ENCODE measurements around the gene RDH13. TPM values are rescaled to one million over a fixed set of nuclear protein-coding genes. Genes with fewer than 3 reads are reported as not detected.
"Not testable (repeated sequence)": the region's sequence is repeated elsewhere in the genome, so short reads cannot be mapped to it uniquely, and the experiment has no call there.

Gene RDH13
- polyA plus RNA-seq, 1 experiment: 3.1 TPM

GRCh38 chr19:55012306-55012705, 50.6 kb downstream of the RDH13 start:
- H3K27ac ChIP-seq (ENCODE audit: low read depth, low read length): no peak overlapping the region
- no peaks in the 10 kb centered on the region for H3K27me3 ChIP-seq (ENCODE audit: control insufficient read depth, insufficient read depth, low read length)
- ChIA-PET POLR2A (no interaction called here), CTCF (no interaction called here)
- TF ChIP-seq CTCF (IDR thresholded peaks at IDR 0.05; ENCODE audit: low read depth, low read length): no peak
- H3K9me3 ChIP-seq (ENCODE audit: control insufficient read depth, insufficient read depth, low read length): peaks cover 23% of the 10 kb centered on the region
- no peak overlapping the region for H3K4me3 ChIP-seq (ENCODE audit: low read depth, low read length)
- DNase-seq (ENCODE audit: low read depth, low spot score): no peak

- H3K4me3 ChIP-seq (ENCODE audit: low read depth, low read length); CTCF ChIA-PET; DNase-seq (ENCODE audit: low read depth, low spot score); POLR2A ChIA-PET; H3K27me3 ChIP-seq (ENCODE audit: control insufficient read depth, insufficient read depth, low read length); H3K27ac ChIP-seq (ENCODE audit: low read depth, low read length): not testable (repeated sequence)
- peaks cover 17% of the 10 kb centered on the region for H3K9me3 ChIP-seq (ENCODE audit: control insufficient read depth, insufficient read depth, low read length)
These were observed 52.4 kb downstream of the RDH13 start for GRCh38 chr19:55010561-55010960.

GRCh38 chr19:55008781-55009180, 54.2 kb downstream of the RDH13 start:
- peaks cover 17% of the 10 kb centered on the region for H3K9me3 ChIP-seq (ENCODE audit: control insufficient read depth, insufficient read depth, low read length)
- DNase-seq (ENCODE audit: low read depth, low spot score); CTCF ChIA-PET; H3K27me3 ChIP-seq (ENCODE audit: control insufficient read depth, insufficient read depth, low read length); POLR2A ChIA-PET; H3K4me3 ChIP-seq (ENCODE audit: low read depth, low read length); H3K27ac ChIP-seq (ENCODE audit: low read depth, low read length): not testable (repeated sequence)

GRCh38 chr19:55008189-55008588, 54.8 kb downstream of the RDH13 start:
- H3K27ac ChIP-seq (ENCODE audit: low read depth, low read length); CTCF ChIA-PET; H3K4me3 ChIP-seq (ENCODE audit: low read depth, low read length); H3K27me3 ChIP-seq (ENCODE audit: control insufficient read depth, insufficient read depth, low read length); POLR2A ChIA-PET; DNase-seq (ENCODE audit: low read depth, low spot score): not testable (repeated sequence)
- H3K9me3 ChIP-seq (ENCODE audit: control insufficient read depth, insufficient read depth, low read length): peaks cover 19% of the 10 kb centered on the region

- CTCF ChIA-PET: interaction anchor here (0.6 kb wide), 1 partner anchor 1342 kb away, joined by 3 read pairs; no protein-coding TSS in a partner anchor
- H3K4me3 ChIP-seq (ENCODE audit: low read depth, low read length); POLR2A ChIA-PET; DNase-seq (ENCODE audit: low read depth, low spot score); H3K27ac ChIP-seq (ENCODE audit: low read depth, low read length); H3K27me3 ChIP-seq (ENCODE audit: control insufficient read depth, insufficient read depth, low read length): not testable (repeated sequence)
- peaks cover 18% of the 10 kb centered on the region for H3K9me3 ChIP-seq (ENCODE audit: control insufficient read depth, insufficient read depth, low read length)
These were observed 55.4 kb downstream of the RDH13 start for GRCh38 chr19:55007537-55007936.

GRCh38 chr19:55006795-55007194, 56.2 kb downstream of the RDH13 start:
- peaks cover 21% of the 10 kb centered on the region for H3K9me3 ChIP-seq (ENCODE audit: control insufficient read depth, insufficient read depth, low read length)
- H3K4me3 ChIP-seq (ENCODE audit: low read depth, low read length); POLR2A ChIA-PET; H3K27me3 ChIP-seq (ENCODE audit: control insufficient read depth, insufficient read depth, low read length); DNase-seq (ENCODE audit: low read depth, low spot score); H3K27ac ChIP-seq (ENCODE audit: low read depth, low read length); CTCF ChIA-PET: not testable (repeated sequence)

- Histone ChIP-seq H3K9me3 (ENCODE audit: control insufficient read depth, insufficient read depth, low read length) (peaks cover 24% of the 10 kb centered on the region), H3K27me3 (ENCODE audit: control insufficient read depth, insufficient read depth, low read length) (no peaks in the 10 kb centered on the region), H3K4me3 (ENCODE audit: low read depth, low read length) (no peak overlapping the region), H3K27ac (ENCODE audit: low read depth, low read length) (no peak overlapping the region)
- ChIA-PET CTCF (no interaction called here), POLR2A (no interaction called here)
- TF ChIP-seq CTCF (IDR thresholded peaks at IDR 0.05; ENCODE audit: low read depth, low read length): no peak
- no peak for DNase-seq (ENCODE audit: low read depth, low spot score)
These were observed 57.1 kb downstream of the RDH13 start for GRCh38 chr19:55005684-55006488.
